IgD-negative memory B cell (primary cell): ENCODE results near the gene BTF3. TPM values are rescaled to one million over a fixed set of nuclear protein-coding genes. Genes with fewer than 3 reads are reported as not detected.

Source experiments
- H3K27ac Mint-ChIP-seq, 3 donors: one replicate each; pipeline ENCODE4 v1.8.0; 2020 to 2022; ENCODE audit warnings: mild to moderate bottlenecking in 3 of 3, mixed read lengths in 3 of 3, moderate library complexity in 1 of 3
- H3K27me3 Mint-ChIP-seq: one replicate; pipeline ENCODE4 v1.8.0; 2021; ENCODE audit warnings: mixed read lengths
- H3K36me3 Mint-ChIP-seq: one replicate; pipeline ENCODE4 v1.8.0; 2020; ENCODE audit warnings: mild to moderate bottlenecking, mixed read lengths
- H3K4me1 Mint-ChIP-seq, 3 donors: one replicate each; pipeline ENCODE4 v1.8.0; 2020 to 2022; ENCODE audit warnings: mixed read lengths in 3 of 3, mild to moderate bottlenecking in 1 of 3
- H3K4me3 Mint-ChIP-seq, 4 donors: one replicate each; pipeline ENCODE4 v1.8.0; 2020 to 2022; ENCODE audit warnings: mild to moderate bottlenecking in 4 of 4, mixed read lengths in 4 of 4, moderate library complexity in 3 of 4
- H3K9me3 Mint-ChIP-seq, 3 donors: one replicate each; pipeline ENCODE4 v1.8.0; 2020 to 2021; ENCODE audit warnings: mixed read lengths in 3 of 3, mild to moderate bottlenecking in 1 of 3
- polyA plus RNA-seq: library from polyadenylated mRNA; unstranded; fragments of 300-500 nt; fragmentation: Illumina TruSeq; gene quantifications from one replicate; pipeline ENCODE4 v1.2.3, GENCODE V29; 2021

The BTF3 gene
- polyA plus RNA-seq, 1 donor from 2014 or later = 735 TPM

GRCh38 chr5:73525606-73526203 lies 27.5 kb downstream of the BTF3 start:
- Mint-ChIP-seq H3K9me3 (no peaks in the 10 kb centered on the region), H3K36me3 (no peaks in the 10 kb centered on the region), H3K27me3 (no peaks in the 10 kb centered on the region), H3K27ac (no peak overlapping the region), H3K4me1 (peaks cover 0 to 2% (median 0%) of the 10 kb centered on the region in 3 donors), H3K4me3 (no peak overlapping the region)

GRCh38 chr5:73528248-73528647 lies 30.0 kb downstream of the BTF3 start:
- peaks cover 7% of the 10 kb centered on the region for H3K27me3 Mint-ChIP-seq
- H3K9me3 Mint-ChIP-seq = no peaks in the 10 kb centered on the region
- no peak overlapping the region for H3K4me3 Mint-ChIP-seq
- peaks cover 0 to 2% (median 0%) of the 10 kb centered on the region in 3 donors for H3K4me1 Mint-ChIP-seq
- no peaks in the 10 kb centered on the region for H3K36me3 Mint-ChIP-seq
- no peak overlapping the region for H3K27ac Mint-ChIP-seq

GRCh38 chr5:73529081-73529480 lies 30.8 kb downstream of the BTF3 start:
- Mint-ChIP-seq H3K4me3 (no peak overlapping the region), H3K9me3 (no peaks in the 10 kb centered on the region), H3K4me1 (peaks cover 0 to 2% (median 0%) of the 10 kb centered on the region in 3 donors), H3K27ac (no peak overlapping the region), H3K27me3 (peaks cover 7% of the 10 kb centered on the region), H3K36me3 (no peaks in the 10 kb centered on the region)

GRCh38 chr5:73531356-73531755 lies 33.1 kb downstream of the BTF3 start:
- Mint-ChIP-seq H3K4me3 (no peak overlapping the region), H3K36me3 (no peaks in the 10 kb centered on the region), H3K27me3 (peaks cover 9% of the 10 kb centered on the region), H3K9me3 (no peaks in the 10 kb centered on the region), H3K27ac (no peak overlapping the region), H3K4me1 (peaks cover 0 to 2% (median 0%) of the 10 kb centered on the region in 3 donors)

GRCh38 chr5:73532195-73532594 lies 34.0 kb downstream of the BTF3 start:
- Mint-ChIP-seq H3K9me3 (no peaks in the 10 kb centered on the region), H3K36me3 (no peaks in the 10 kb centered on the region), H3K4me3 (no peak overlapping the region), H3K4me1 (peaks cover 0 to 4% (median 0%) of the 10 kb centered on the region in 3 donors), H3K27me3 (peaks cover 9% of the 10 kb centered on the region), H3K27ac (no peak overlapping the region)

GRCh38 chr5:73534011-73534644 lies 35.9 kb downstream of the BTF3 start:
- Mint-ChIP-seq H3K27me3 (peaks cover 9% of the 10 kb centered on the region), H3K4me1 (peaks cover 0 to 2% (median 0%) of the 10 kb centered on the region in 3 donors), H3K4me3 (no peak overlapping the region), H3K27ac (no peak overlapping the region), H3K9me3 (no peaks in the 10 kb centered on the region), H3K36me3 (no peaks in the 10 kb centered on the region)

- peaks cover 9% of the 10 kb centered on the region for H3K27me3 Mint-ChIP-seq
- H3K27ac Mint-ChIP-seq = peak overlapping the region in 1 of 3 donors; percentile 29
- no peaks in the 10 kb centered on the region for H3K9me3 Mint-ChIP-seq
- H3K4me3 Mint-ChIP-seq = no peak overlapping the region
- H3K4me1 Mint-ChIP-seq = peaks cover 0 to 2% (median 0%) of the 10 kb centered on the region in 3 donors
- no peaks in the 10 kb centered on the region for H3K36me3 Mint-ChIP-seq
Measured at GRCh38 chr5:73534971-73535370, 36.7 kb downstream of the BTF3 start.

GRCh38 chr5:73539730-73540129 lies 41.5 kb downstream of the BTF3 start:
- Mint-ChIP-seq H3K9me3 (no peaks in the 10 kb centered on the region), H3K27me3 (peaks cover 2% of the 10 kb centered on the region), H3K4me3 (no peak overlapping the region), H3K36me3 (no peaks in the 10 kb centered on the region), H3K27ac (no peak overlapping the region), H3K4me1 (peaks cover 0 to 2% (median 0%) of the 10 kb centered on the region in 3 donors)

GRCh38 chr5:73540192-73540591 lies 42.0 kb downstream of the BTF3 start:
- Mint-ChIP-seq H3K27me3 (peaks cover 2% of the 10 kb centered on the region), H3K36me3 (no peaks in the 10 kb centered on the region), H3K27ac (no peak overlapping the region), H3K4me3 (no peak overlapping the region), H3K4me1 (peaks cover 0 to 2% (median 0%) of the 10 kb centered on the region in 3 donors), H3K9me3 (no peaks in the 10 kb centered on the region)

- Mint-ChIP-seq H3K9me3 (no peaks in the 10 kb centered on the region), H3K27me3 (no peaks in the 10 kb centered on the region), H3K27ac (no peak overlapping the region), H3K36me3 (no peaks in the 10 kb centered on the region), H3K4me3 (no peak overlapping the region), H3K4me1 (no peaks in the 10 kb centered on the region)
Measured at GRCh38 chr5:73542020-73542419, 43.8 kb downstream of the BTF3 start.

GRCh38 chr5:73544429-73545402 lies 46.5 kb downstream of the BTF3 start:
- Mint-ChIP-seq H3K4me3 (no peak overlapping the region), H3K27ac (no peak overlapping the region), H3K4me1 (no peaks in the 10 kb centered on the region), H3K27me3 (no peaks in the 10 kb centered on the region), H3K9me3 (no peaks in the 10 kb centered on the region), H3K36me3 (no peaks in the 10 kb centered on the region)

GRCh38 chr5:73545403-73545779 lies 47.1 kb downstream of the BTF3 start:
- Mint-ChIP-seq H3K36me3 (no peaks in the 10 kb centered on the region), H3K4me3 (no peak overlapping the region), H3K4me1 (no peaks in the 10 kb centered on the region), H3K9me3 (no peaks in the 10 kb centered on the region), H3K27ac (no peak overlapping the region), H3K27me3 (no peaks in the 10 kb centered on the region)

- H3K9me3 Mint-ChIP-seq = no peaks in the 10 kb centered on the region
- no peaks in the 10 kb centered on the region for H3K36me3 Mint-ChIP-seq
- no peak overlapping the region for H3K27ac Mint-ChIP-seq
- H3K27me3 Mint-ChIP-seq = no peaks in the 10 kb centered on the region
- no peaks in the 10 kb centered on the region for H3K4me1 Mint-ChIP-seq
- no peak overlapping the region for H3K4me3 Mint-ChIP-seq
Measured at GRCh38 chr5:73550016-73550415, 51.8 kb downstream of the BTF3 start.

- H3K27ac Mint-ChIP-seq = no peak overlapping the region
- H3K9me3 Mint-ChIP-seq = no peaks in the 10 kb centered on the region
- H3K4me3 Mint-ChIP-seq = no peak overlapping the region
- no peaks in the 10 kb centered on the region for H3K36me3 Mint-ChIP-seq
- no peaks in the 10 kb centered on the region for H3K27me3 Mint-ChIP-seq
- no peaks in the 10 kb centered on the region for H3K4me1 Mint-ChIP-seq
Measured at GRCh38 chr5:73552642-73553041, 54.4 kb downstream of the BTF3 start.
